ENCODE data around the gene SMIM29.
"Not testable (repeated sequence)": the region's sequence is repeated elsewhere in the genome, so short reads cannot be mapped to it uniquely, and the experiment has no call there.

Gene SMIM29

GRCh38 chr6:34267746-34268145 is 18.9 kb upstream of the SMIM29 start:
- DNase-seq (ENCODE audit: low read depth), result no peak

DNA sequence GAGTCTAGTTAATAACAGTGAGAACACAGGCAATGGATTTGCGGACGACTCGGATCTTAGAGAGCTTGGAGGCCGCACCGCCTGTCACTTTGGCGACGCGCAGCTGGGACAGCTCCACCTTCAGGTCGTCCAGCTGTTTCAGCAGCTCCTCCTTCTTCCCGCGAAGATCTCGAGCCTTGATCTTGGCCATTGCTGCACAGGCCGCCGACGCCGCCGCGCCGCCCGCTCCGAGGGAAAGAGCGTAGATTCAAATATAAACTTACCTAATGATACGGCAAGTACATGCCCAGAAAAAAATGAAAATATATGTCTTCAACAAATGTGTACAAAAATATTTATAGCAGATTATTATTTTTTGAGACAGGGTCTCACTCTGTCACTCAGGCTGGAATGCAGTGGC is 14.7 kb upstream of the SMIM29 start:
- not testable (repeated sequence) for DNase-seq (ENCODE audit: low read depth)

GRCh38 chr6:34260576-34261267 is 11.9 kb upstream of the SMIM29 start:
- no peak for DNase-seq (ENCODE audit: low read depth)

GRCh38 chr6:34259529-34260069 is 10.8 kb upstream of the SMIM29 start:
- no peak for DNase-seq (ENCODE audit: low read depth)

DNA sequence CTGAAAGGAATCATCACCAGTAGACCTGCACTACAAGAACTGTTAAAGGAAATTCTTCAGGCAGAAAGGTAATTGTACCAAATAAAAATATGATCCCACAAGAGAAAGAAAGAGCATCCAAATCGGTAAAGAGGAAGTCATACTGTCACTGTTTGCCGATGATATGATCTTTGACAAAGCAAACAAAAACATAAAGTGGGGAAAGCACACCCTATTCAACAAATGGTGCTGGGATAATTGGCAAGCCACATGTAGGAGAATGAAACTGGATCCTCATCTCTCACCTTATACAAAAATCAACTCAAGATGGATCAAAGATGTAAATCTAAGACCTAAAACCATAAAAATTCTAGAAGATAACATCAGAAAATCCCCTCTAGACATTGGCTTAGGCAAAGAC is 3.6 kb upstream of the SMIM29 start:
- not testable (repeated sequence) for DNase-seq (ENCODE audit: low read depth)

GRCh38 chr6:34249469-34250261 is 859 bp upstream of the SMIM29 start:
- no peak for DNase-seq (ENCODE audit: low read depth)

- DNase-seq (ENCODE audit: low read depth), result peak; percentile 34
These were observed 544 bp downstream of the SMIM29 start for GRCh38 chr6:34248198-34248726.

- DNase-seq (ENCODE audit: low read depth), result no peak
These were observed 1.2 kb downstream of the SMIM29 start for GRCh38 chr6:34247481-34248197.

DNA sequence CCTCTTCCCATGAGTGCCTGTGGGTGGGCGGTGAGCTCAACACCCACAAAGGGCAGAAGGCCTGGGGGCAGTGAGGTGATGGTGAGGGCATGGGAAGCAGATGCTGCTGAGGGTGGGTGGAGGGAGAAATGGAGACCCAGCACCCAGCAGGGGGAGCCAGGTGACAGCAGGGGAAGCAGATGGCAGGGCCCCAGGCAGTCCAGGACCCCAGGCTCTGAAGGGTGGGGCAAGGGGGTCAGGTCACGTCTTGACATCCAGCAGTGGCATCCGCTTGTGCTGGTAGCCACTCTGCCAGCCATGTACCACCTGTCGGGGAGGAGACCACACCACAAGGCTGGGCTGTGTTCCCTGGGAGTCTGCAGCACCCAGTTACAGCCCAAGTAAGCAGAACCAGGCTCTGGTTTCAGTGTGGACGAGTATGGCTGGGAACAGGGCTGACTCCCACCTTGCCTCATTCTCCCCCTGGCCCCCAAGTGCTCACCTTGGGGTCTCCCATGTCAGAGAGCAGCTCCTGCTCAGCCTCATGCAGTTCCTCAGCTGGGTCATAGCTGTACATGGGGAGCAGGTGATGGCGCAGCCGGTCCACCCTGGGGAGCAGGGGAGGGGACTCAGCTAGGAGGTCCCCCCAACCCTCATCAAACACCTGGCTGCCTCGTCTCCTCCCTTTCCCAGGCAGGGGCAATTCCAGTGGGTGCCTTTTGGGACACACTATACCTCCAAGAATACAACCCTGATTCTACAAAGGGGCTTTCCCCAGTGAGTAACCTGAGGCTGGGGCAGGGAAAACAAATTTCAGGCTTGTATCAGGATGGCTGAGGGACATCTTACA is 2.0 kb downstream of the SMIM29 start:
- peak; percentile 31 for DNase-seq (ENCODE audit: low read depth)

GRCh38 chr6:34246249-34246562 is 2.6 kb downstream of the SMIM29 start:
- no peak for DNase-seq (ENCODE audit: low read depth)

GRCh38 chr6:34245761-34246140 is 3.1 kb downstream of the SMIM29 start:
- not testable (repeated sequence) for DNase-seq (ENCODE audit: low read depth)

GRCh38 chr6:34245032-34245760 is 3.6 kb downstream of the SMIM29 start:
- DNase-seq (ENCODE audit: low read depth), result not testable (repeated sequence)

DNA sequence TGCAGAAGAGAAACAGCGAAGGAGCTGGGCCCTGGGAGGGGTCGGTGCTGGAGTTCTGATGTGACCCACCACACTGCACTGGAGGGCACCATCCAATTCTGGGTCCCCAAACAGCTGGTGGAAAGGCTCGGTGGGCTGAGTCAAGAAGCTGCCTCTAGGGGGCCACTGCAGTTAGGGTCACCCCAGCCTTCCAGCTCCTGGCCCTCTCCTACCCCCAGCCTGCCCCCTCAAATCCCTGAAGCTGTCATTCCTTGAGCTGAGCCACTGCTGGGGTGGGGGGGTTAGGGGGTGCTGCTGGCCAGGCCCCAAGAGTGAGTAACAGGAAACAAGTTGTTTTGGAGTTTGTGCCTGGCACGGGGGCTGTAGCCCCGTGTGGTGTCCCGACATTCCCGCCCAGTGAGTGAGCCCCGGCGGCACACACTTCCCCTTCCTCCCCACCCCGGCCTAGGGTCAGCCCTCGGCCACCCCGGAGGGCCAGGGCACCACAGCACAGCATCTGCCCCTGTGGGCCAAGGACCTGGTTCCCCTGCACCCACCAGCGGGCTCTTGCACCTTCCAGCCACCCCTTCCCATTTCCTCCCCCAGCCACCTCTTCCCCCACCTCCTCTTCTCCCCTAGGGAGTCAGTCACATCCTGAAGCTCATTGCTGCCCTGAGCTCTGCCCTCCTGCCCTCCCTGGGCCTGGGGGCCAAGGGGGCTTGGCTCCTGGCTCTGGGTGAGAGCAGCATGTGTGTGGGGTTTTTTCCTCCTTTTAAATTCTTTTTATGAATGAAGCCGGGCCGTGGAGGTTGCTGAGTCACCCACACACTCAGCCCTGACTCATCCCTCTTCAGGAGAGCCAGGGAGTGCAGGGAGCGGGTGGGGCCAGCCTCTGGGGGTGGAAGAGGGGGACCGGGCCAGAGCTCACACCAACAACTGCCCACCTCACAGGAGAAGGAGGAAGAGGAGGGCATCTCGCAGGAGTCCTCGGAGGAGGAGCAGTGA is 4.6 kb downstream of the SMIM29 start:
- DNase-seq (ENCODE audit: low read depth), result no peak

DNA sequence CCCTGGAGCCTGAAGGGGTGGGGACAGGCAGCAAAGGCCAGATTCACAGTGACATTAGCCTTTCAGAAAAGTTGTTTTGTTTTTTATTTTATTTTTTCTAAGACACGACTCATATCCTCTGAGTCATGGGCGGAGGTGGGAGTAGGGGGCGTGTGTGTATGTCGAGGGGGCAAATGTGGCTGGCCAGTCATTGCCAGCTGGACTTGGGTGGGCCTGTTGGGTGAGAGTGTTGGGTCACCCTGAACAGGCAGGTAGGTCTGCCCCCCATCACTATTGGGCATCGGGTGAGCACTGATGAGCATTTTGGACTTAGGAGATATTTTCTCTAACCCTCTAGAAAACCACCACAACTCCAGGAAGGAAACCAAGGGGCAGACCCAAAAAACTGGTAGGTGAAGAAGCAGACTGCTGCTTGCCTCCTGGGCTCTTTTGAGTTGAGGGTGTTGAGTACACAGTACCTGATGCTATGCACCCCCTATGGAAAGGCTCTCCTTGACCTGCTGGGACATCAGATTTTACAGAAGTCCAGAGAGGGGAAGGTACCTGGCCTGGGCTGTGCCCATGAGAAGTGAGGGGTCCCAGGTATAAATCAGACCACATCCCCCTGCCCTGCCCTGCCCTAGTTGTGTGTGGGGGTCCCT is 5.6 kb downstream of the SMIM29 start:
- no peak for DNase-seq (ENCODE audit: low read depth)

- DNase-seq (ENCODE audit: low read depth), result no peak
These were observed 6.3 kb downstream of the SMIM29 start for GRCh38 chr6:34242252-34243130.

- no peak for DNase-seq (ENCODE audit: low read depth)
These were observed 7.2 kb downstream of the SMIM29 start for GRCh38 chr6:34241351-34242215.

Data from T follicular helper cell (primary cell).